Mesenchymal stem cell (in vitro differentiated cells and primary cell): ENCODE results near the gene FGF22.

Experiments
- DNase-seq: peaks from one replicate; pipeline ENCODE4 v3.0.0-alpha.2; 2013
- H2AFZ ChIP-seq: one replicate; pipeline ENCODE4 v1.6.1; 2013; ENCODE audit warnings: low read depth, mild to moderate bottlenecking, control low read depth, inconsistent platforms, low read length, moderate library complexity
- H2AK5ac ChIP-seq: 2 replicates; pipeline ENCODE4 v1.6.1; 2013; ENCODE audit warnings: low read length, moderate library complexity, mild to moderate bottlenecking, inconsistent platforms; ENCODE audit not compliant: severe bottlenecking
- H2BK120ac ChIP-seq: one replicate; pipeline ENCODE4 v1.6.1; 2013; ENCODE audit warnings: low read depth, mild to moderate bottlenecking, inconsistent platforms, low read length, moderate library complexity
- H2BK12ac ChIP-seq, 2 experiments: one replicate each; pipeline ENCODE4 v1.6.1; 2013; ENCODE audit warnings: inconsistent platforms in 2 of 2, low read length in 2 of 2, mild to moderate bottlenecking in 2 of 2, moderate library complexity in 2 of 2, control low read depth in 1 of 2
- H2BK15ac ChIP-seq: one replicate; pipeline ENCODE4 v1.6.1; 2013; ENCODE audit warnings: mild to moderate bottlenecking, low read depth, inconsistent platforms; ENCODE audit not compliant: poor library complexity, severe bottlenecking
- H2BK5ac ChIP-seq: 2 replicates; pipeline ENCODE4 v1.6.1; 2013; ENCODE audit warnings: low read depth, mild to moderate bottlenecking, low read length, control low read depth, inconsistent platforms; ENCODE audit not compliant: poor library complexity, severe bottlenecking
- H3K14ac ChIP-seq, 2 experiments: one replicate each; pipeline ENCODE4 v1.6.1; 2013; ENCODE audit warnings: inconsistent platforms in 2 of 2, low read length in 2 of 2, control low read depth in 1 of 2, mild to moderate bottlenecking in 1 of 2, moderate library complexity in 1 of 2
- H3K18ac ChIP-seq, 2 experiments: one replicate each; pipeline ENCODE4 v1.6.1; 2013; ENCODE audit warnings: inconsistent platforms in 2 of 2, low read length in 2 of 2, control low read depth in 1 of 2, low read depth in 1 of 2, mild to moderate bottlenecking in 1 of 2
- H3K23ac ChIP-seq, 2 experiments: one replicate each; pipeline ENCODE4 v1.6.1; 2013; ENCODE audit warnings: inconsistent platforms in 2 of 2, low read length in 2 of 2, mild to moderate bottlenecking in 2 of 2, moderate library complexity in 2 of 2, control low read depth in 1 of 2
- H3K27ac ChIP-seq: 2 replicates; pipeline ENCODE4 v1.5.1; 2013; ENCODE audit warnings: mild to moderate bottlenecking, moderate library complexity, low read length, control low read depth, inconsistent platforms; ENCODE audit not compliant: poor library complexity, severe bottlenecking
- H3K27me3 ChIP-seq, 2 experiments: 2 replicates each; pipeline versions ENCODE4 v1.6.1 to v1.7.0; 2013; ENCODE audit warnings: low read length in 2 of 2, mild to moderate bottlenecking in 2 of 2, moderate library complexity in 2 of 2, control low read depth in 1 of 2, inconsistent platforms in 1 of 2; ENCODE audit not compliant: control insufficient read depth in 1 of 2, insufficient read depth in 1 of 2
- H3K36me3 ChIP-seq, 2 experiments: 2 replicates each; pipeline versions ENCODE4 v1.6.1 to v1.7.0; 2013; ENCODE audit warnings: low read length in 2 of 2, control low read depth in 1 of 2, inconsistent platforms in 1 of 2, low read depth in 1 of 2, mild to moderate bottlenecking in 1 of 2; ENCODE audit not compliant: insufficient read depth in 2 of 2, control insufficient read depth in 1 of 2
- H3K4ac ChIP-seq, 2 experiments: one replicate each; pipeline ENCODE4 v1.6.1; 2013; ENCODE audit warnings: inconsistent platforms in 2 of 2, low read length in 2 of 2, mild to moderate bottlenecking in 2 of 2, moderate library complexity in 2 of 2, control low read depth in 1 of 2, low read depth in 1 of 2
- H3K4me1 ChIP-seq: 2 replicates; pipeline ENCODE4 v1.6.1; 2013; ENCODE audit warnings: low read depth, low read length, control low read depth; ENCODE audit not compliant: control insufficient read depth, insufficient read depth
- H3K4me2 ChIP-seq: 2 replicates; pipeline ENCODE4 v1.6.1; 2013; ENCODE audit warnings: low read length, mild to moderate bottlenecking, inconsistent platforms; ENCODE audit not compliant: poor library complexity, severe bottlenecking
- H3K4me3 ChIP-seq, 2 experiments: 2 replicates each; pipeline versions ENCODE4 v1.5.1 to v1.7.0; 2013; ENCODE audit warnings: low read length in 2 of 2, mild to moderate bottlenecking in 2 of 2, control low read depth in 1 of 2, low read depth in 1 of 2; ENCODE audit not compliant: insufficient read depth in 1 of 2
- H3K79me1 ChIP-seq: replicated peaks from 2 replicates; pipeline ENCODE4 v1.6.1; 2013; ENCODE audit warnings: mild to moderate bottlenecking, control low read depth, low read length, inconsistent platforms; ENCODE audit not compliant: poor library complexity, severe bottlenecking
- H3K9ac ChIP-seq: 2 replicates; pipeline ENCODE4 v1.7.0; 2013; ENCODE audit warnings: mild to moderate bottlenecking, low read length, moderate library complexity
- H3K9me3 ChIP-seq: 2 replicates; pipeline ENCODE4 v1.7.0; 2013; ENCODE audit warnings: mild to moderate bottlenecking, low read length; ENCODE audit not compliant: control insufficient read depth
- H4K8ac ChIP-seq: one replicate; pipeline ENCODE4 v1.6.1; 2013; ENCODE audit warnings: inconsistent platforms, mild to moderate bottlenecking, low read length, moderate library complexity
- H4K91ac ChIP-seq: one replicate; pipeline ENCODE4 v1.6.1; 2013; ENCODE audit warnings: mild to moderate bottlenecking, low read length, inconsistent platforms
- WGBS: methylation state at CpG from one replicate; pipeline ENCODE4 v1.1.7; 2013; ENCODE audit warnings: mixed read lengths; 5-methylcytosine and 5-hydroxymethylcytosine counted together

Gene FGF22

DNA sequence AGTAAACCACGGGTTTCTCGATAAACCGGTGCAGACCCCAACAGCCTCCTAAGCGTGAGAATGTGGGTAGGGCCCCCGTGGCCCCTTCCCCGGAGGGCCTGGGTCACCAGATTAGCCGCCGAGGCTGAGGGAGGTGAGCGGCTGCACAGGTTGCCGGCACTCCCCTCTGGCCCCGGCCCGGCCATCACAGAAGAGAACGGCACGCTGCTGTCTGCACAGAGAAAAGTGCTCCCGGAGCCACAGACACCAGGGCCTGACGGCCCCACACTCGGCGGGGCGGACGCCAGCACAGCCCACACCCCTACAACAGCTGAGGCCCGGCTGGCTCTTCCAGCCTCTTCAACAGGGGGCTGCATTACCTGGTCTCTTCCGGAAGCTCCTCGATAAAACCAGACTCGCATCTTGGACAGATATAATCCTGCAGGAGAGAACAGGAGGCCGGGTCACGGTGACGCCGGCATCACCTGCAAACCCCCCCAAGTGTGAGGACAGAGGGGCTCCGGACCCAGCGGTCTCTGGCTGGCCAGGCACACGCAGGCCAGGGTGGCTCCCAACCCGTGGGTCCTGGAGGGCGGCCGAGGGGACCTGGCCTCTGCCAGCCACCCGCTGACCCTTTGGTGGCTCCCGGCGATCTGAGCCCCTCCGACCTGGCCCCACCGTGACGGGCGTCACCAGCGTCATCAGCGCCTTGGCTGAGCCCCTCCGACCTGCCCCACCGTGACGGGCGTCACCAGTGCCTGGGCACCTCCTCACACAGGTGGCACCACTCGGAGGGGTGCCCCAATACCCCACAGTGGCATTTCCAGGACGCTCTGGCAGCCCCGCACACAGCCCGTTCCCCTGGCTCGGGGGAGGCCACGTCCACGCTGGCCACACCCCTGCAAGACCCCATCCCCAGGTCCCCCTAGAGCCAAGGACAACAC is 13.0 kb downstream of the FGF22 start:
- H4K91ac ChIP-seq: no peak overlapping the region
- H2BK120ac ChIP-seq: no peak overlapping the region
- H3K79me1 ChIP-seq: peaks cover 11% of the 10 kb centered on the region
- H2AK5ac ChIP-seq: no peak overlapping the region
- H2AFZ ChIP-seq: no peak overlapping the region
- H2BK12ac ChIP-seq: no peak overlapping the region
- H3K4me1 ChIP-seq: peaks cover 17% of the 10 kb centered on the region
- no peak overlapping the region for H3K9ac ChIP-seq
- no peaks in the 10 kb centered on the region for H3K27me3 ChIP-seq
- H4K8ac ChIP-seq: no peak overlapping the region
- H3K4me2 ChIP-seq: no peak overlapping the region
- no peak overlapping the region for H2BK5ac ChIP-seq
- H3K23ac ChIP-seq: no peak overlapping the region
- no peak overlapping the region for H3K4me3 ChIP-seq
- no peak overlapping the region for H2BK15ac ChIP-seq
- no peak overlapping the region for H3K4ac ChIP-seq
- peaks cover 34 to 93% of the 10 kb centered on the region in 2 experiments for H3K36me3 ChIP-seq
- H3K9me3 ChIP-seq: no peaks in the 10 kb centered on the region
- 95% methylated on average over 53 of the region's 54 CpGs for WGBS
- DNase-seq: no peak
- no peak overlapping the region for H3K27ac ChIP-seq
- no peak overlapping the region for H3K14ac ChIP-seq
- no peak overlapping the region for H3K18ac ChIP-seq

DNA sequence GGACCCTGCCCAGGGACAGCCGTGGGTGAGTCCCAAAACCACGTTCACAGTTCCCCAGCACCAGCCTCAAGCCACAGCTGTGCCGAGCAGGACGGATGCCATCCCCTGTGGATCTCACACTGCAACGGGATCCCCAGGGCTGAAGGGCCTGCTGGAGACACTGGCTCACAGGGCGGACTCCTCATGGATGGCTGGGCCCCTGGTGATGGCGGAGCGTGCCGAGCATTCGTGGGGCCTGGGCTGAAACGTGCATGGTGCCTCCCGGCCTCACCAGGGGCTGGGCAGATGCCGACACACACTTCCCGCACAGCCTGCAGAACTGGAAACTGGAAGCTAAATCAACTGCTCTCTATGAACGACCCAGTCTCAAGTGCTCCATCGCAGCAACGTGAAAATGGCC is 13.7 kb downstream of the FGF22 start:
- no peak for DNase-seq
- Histone ChIP-seq H2BK15ac (no peak overlapping the region), H2BK12ac (no peak overlapping the region), H3K36me3 (peaks cover 29 to 93% of the 10 kb centered on the region in 2 experiments), H3K23ac (no peak overlapping the region), H4K91ac (no peak overlapping the region), H3K79me1 (peaks cover 9% of the 10 kb centered on the region), H3K14ac (no peak overlapping the region), H3K4me3 (no peak overlapping the region), H3K4ac (no peak overlapping the region), H3K9me3 (no peaks in the 10 kb centered on the region), H2AFZ (no peak overlapping the region), H3K4me2 (no peak overlapping the region), H2BK120ac (no peak overlapping the region), H3K27ac (no peak overlapping the region), H3K18ac (no peak overlapping the region), H3K4me1 (peaks cover 20% of the 10 kb centered on the region), H3K27me3 (no peaks in the 10 kb centered on the region), H4K8ac (no peak overlapping the region), H3K9ac (no peak overlapping the region), H2BK5ac (no peak overlapping the region), H2AK5ac (no peak overlapping the region)
- 96% methylated on average over 17 of the region's 17 CpGs for WGBS

DNA sequence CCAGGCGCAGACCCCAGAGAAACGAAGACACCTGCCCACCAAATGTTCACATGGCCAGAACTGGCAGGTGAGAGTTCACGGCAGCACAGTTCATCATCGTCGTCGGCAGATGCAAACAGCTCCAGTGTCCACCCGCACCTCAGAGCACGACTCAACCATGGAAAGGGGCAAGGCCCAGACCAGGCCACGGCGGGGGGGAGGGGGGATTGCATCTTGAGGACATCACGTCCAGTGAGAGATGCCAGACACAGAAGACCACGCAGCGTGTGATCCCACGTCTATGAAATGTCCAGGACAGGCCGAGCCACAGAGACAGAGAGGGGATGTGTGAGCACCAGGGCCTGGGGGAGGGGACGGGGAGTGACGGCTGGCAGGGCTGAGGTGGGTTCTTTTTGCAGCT is 16.0 kb downstream of the FGF22 start:
- Histone ChIP-seq H3K9ac (no peak overlapping the region), H4K8ac (no peak overlapping the region), H4K91ac (peak overlapping the region; percentile 11), H3K4me1 (peaks cover 35% of the 10 kb centered on the region), H3K23ac (no peak overlapping the region), H2AFZ (no peak overlapping the region), H2BK120ac (no peak overlapping the region), H3K9me3 (no peaks in the 10 kb centered on the region), H2AK5ac (no peak overlapping the region), H3K18ac (no peak overlapping the region), H2BK12ac (no peak overlapping the region), H3K14ac (no peak overlapping the region), H3K27ac (no peak overlapping the region), H3K4ac (no peak overlapping the region), H3K4me3 (no peak overlapping the region), H2BK15ac (no peak overlapping the region), H3K79me1 (peaks cover 5% of the 10 kb centered on the region), H3K4me2 (no peak overlapping the region), H3K36me3 (peaks cover 20 to 95% of the 10 kb centered on the region in 2 experiments), H3K27me3 (no peaks in the 10 kb centered on the region), H2BK5ac (no peak overlapping the region)
- WGBS: 91% methylated on average over 17 of the region's 17 CpGs
- DNase-seq: no peak

GRCh38 chr19:656751-657559 is 17.3 kb downstream of the FGF22 start:
- Histone ChIP-seq H4K8ac (no peak overlapping the region), H3K36me3 (peaks cover 10 to 88% of the 10 kb centered on the region in 2 experiments), H4K91ac (no peak overlapping the region), H2BK120ac (no peak overlapping the region), H3K14ac (peak overlapping the region in 1 of 2 experiments; percentile 28), H3K27ac (no peak overlapping the region), H3K4me1 (peaks cover 48% of the 10 kb centered on the region), H3K4me2 (no peak overlapping the region), H2BK15ac (no peak overlapping the region), H3K9me3 (no peaks in the 10 kb centered on the region), H3K23ac (no peak overlapping the region), H2BK5ac (no peak overlapping the region), H2BK12ac (no peak overlapping the region), H3K9ac (no peak overlapping the region), H2AK5ac (no peak overlapping the region), H3K4me3 (no peak overlapping the region), H2AFZ (no peak overlapping the region), H3K27me3 (no peaks in the 10 kb centered on the region), H3K4ac (no peak overlapping the region), H3K18ac (no peak overlapping the region), H3K79me1 (peaks cover 3% of the 10 kb centered on the region)
- 95% methylated on average over 43 of the region's 43 CpGs for WGBS
- no peak for DNase-seq
